HepG2 (cell line): ENCODE results near the gene KATNA1. TPM values are rescaled to one million over a fixed set of nuclear protein-coding genes. Genes with fewer than 3 reads are reported as not detected.

ENCODE experiments used
- ATAC-seq: fragments of 200-7000 bp; cut with Tn5 transposase; 3 replicates; pipeline ENCODE4 v1.9.1; 2020; ENCODE audit warnings: mild to moderate bottlenecking, moderate library complexity
- BruUV-seq: library from RNA; stranded (reverse); fragments of 400-500 nt; replicated peaks from 2 replicates; lab custom pipeline; 2021; lab: Mats Ljungman, UMichigan
- CTCF ChIA-PET: fragments of 300-600 bp; formaldehyde crosslinking; extraction: SDS; loops from one replicate; lab custom pipeline; 2021; ENCODE audit warnings: low total read pairs, inconsistent platforms, low intra/inter-chr PET ratio; lab: Yijun Ruan, JAX
- POLR2A ChIA-PET: fragments of 350-600 bp; sonication (Branson Sonifier 250); formaldehyde crosslinking; loops from one replicate; lab custom pipeline; 2020; ENCODE audit warnings: antibody characterized with exemption, inconsistent platforms; lab: Yijun Ruan, JAX
- DNase-seq: peaks from one replicate; pipeline ENCODE4 v3.0.0-alpha.2; 2015; ENCODE audit warnings: low spot score
- FAIRE-seq: peaks from 3 replicates; lab custom pipeline; 2011; peaks lifted over from hg19 to GRCh38; lab: Jason Lieb, UNC
- H2AFZ ChIP-seq: one replicate; pipeline ENCODE4 v1.6.1; 2011; ENCODE audit warnings: low read length, inconsistent platforms
- H3K27ac ChIP-seq: fragments of 300-600 bp; 3 replicates; pipeline ENCODE4 v1.8.0; 2011; ENCODE audit warnings: mixed run types, mild to moderate bottlenecking, mixed read lengths, low read length, inconsistent platforms; ENCODE audit not compliant: insufficient read depth; ENCODE audit errors: extremely low read length
- H3K27me3 ChIP-seq, 2 experiments: fragments of 200-600 bp in 1 of 2; 2 replicates in 1 of 2; 3 replicates in 1 of 2; pipeline versions ENCODE4 v1.6.0 to v1.8.0; 2011; ENCODE audit warnings: low read length in 2 of 2, mild to moderate bottlenecking in 2 of 2, moderate library complexity in 2 of 2, inconsistent platforms in 1 of 2; ENCODE audit not compliant: insufficient read depth in 2 of 2, control insufficient read depth in 1 of 2
- H3K36me3 ChIP-seq, 2 experiments: fragments of 200-600 bp in 1 of 2; replicated peaks in 1 of 2; 2 replicates in 1 of 2; 3 replicates in 1 of 2; pipeline versions ENCODE4 v1.5.1 to v1.8.0; 2011; ENCODE audit warnings: low read length in 2 of 2, inconsistent platforms in 1 of 2; ENCODE audit not compliant: insufficient read depth in 2 of 2, control insufficient read depth in 1 of 2
- H3K4me1 ChIP-seq: 2 replicates; pipeline ENCODE4 v1.5.1; 2012; ENCODE audit warnings: low read length, inconsistent platforms; ENCODE audit not compliant: insufficient read depth
- H3K4me2 ChIP-seq: 2 replicates; pipeline ENCODE4 v1.6.0; 2011; ENCODE audit warnings: low read depth, low read length, inconsistent platforms
- H3K4me3 ChIP-seq, 3 experiments: fragments of 200-600 bp in 1 of 3; sonication (generic), shearing (Covaris generic) in 1 of 3; replicated peaks in 1 of 3; 2 replicates each; pipeline ENCODE4 v1.5.1; 2011 to 2016; ENCODE audit warnings: low read length in 3 of 3, inconsistent platforms in 2 of 3, low read depth in 2 of 3, mild to moderate bottlenecking in 2 of 3, control low read depth in 1 of 3, mixed read lengths in 1 of 3; ENCODE audit not compliant: insufficient read depth in 1 of 3
- H3K79me2 ChIP-seq: one replicate; pipeline ENCODE4 v1.6.1; 2011; ENCODE audit warnings: low read length, inconsistent platforms; ENCODE audit not compliant: insufficient read depth
- H3K9ac ChIP-seq: 2 replicates; pipeline ENCODE4 v1.6.0; 2011; ENCODE audit warnings: mild to moderate bottlenecking, low read depth, low read length, inconsistent platforms; ENCODE audit not compliant: insufficient read depth
- H3K9me3 ChIP-seq: 2 replicates; pipeline ENCODE4 v1.5.1; 2012; ENCODE audit warnings: mild to moderate bottlenecking, low read length
- H4K20me1 ChIP-seq: 2 replicates; pipeline ENCODE4 v1.6.0; 2011; ENCODE audit warnings: inconsistent platforms, mild to moderate bottlenecking, low read length, moderate library complexity; ENCODE audit not compliant: insufficient read depth
- DMTF1 ChIP-seq: sonication (generic); formaldehyde crosslinking; IDR thresholded peaks from 2 replicates; pipeline ENCODE4 v1.4.0; 2020; ENCODE audit warnings: mild to moderate bottlenecking, missing genetic modification reagents
- DNMT1 ChIP-seq: sonication (generic); formaldehyde crosslinking; IDR thresholded peaks from 2 replicates; pipeline ENCODE4 v1.5.1; 2020; ENCODE audit warnings: mild to moderate bottlenecking, missing genetic modification reagents
- HNRNPK ChIP-seq: fragments of 200-400 bp; formaldehyde crosslinking; IDR thresholded peaks from 2 replicates; pipeline ENCODE4 v1.6.1; 2018; ENCODE audit warnings: low read length, low read depth, moderate library complexity, mild to moderate bottlenecking; ENCODE audit not compliant: poor library complexity, severe bottlenecking
- HOXA7 ChIP-seq: sonication (generic); formaldehyde crosslinking; IDR thresholded peaks from 2 replicates; pipeline ENCODE4 v1.8.1; 2022; ENCODE audit warnings: mild to moderate bottlenecking, missing genetic modification reagents, moderate library complexity
- KAT7 ChIP-seq: IDR thresholded peaks from 2 replicates; pipeline ENCODE4 v1.6.1; 2018; ENCODE audit warnings: borderline replicate concordance, missing compliant biosample characterization
- KLF12 ChIP-seq: sonication (generic); formaldehyde crosslinking; IDR thresholded peaks from 2 replicates; pipeline ENCODE4 v1.4.0; 2020; ENCODE audit warnings: missing genetic modification reagents, borderline replicate concordance
- KLF15 ChIP-seq: sonication (generic); formaldehyde crosslinking; IDR thresholded peaks from 2 replicates; pipeline ENCODE4 v1.8.1; 2023; ENCODE audit warnings: borderline replicate concordance, mild to moderate bottlenecking, inconsistent platforms, missing genetic modification reagents, mixed read lengths
- PRMT3 ChIP-seq: sonication (generic); formaldehyde crosslinking; IDR thresholded peaks from 2 replicates; pipeline ENCODE4 v1.8.1; 2022; ENCODE audit warnings: low read depth, mild to moderate bottlenecking, moderate library complexity, missing genetic modification reagents, borderline replicate concordance
- ZFP91 ChIP-seq: sonication (generic); formaldehyde crosslinking; IDR thresholded peaks from 2 replicates; pipeline ENCODE4 v1.9.0; 2022; ENCODE audit warnings: missing genetic modification reagents, mild to moderate bottlenecking, borderline replicate concordance
- ZMYM3 ChIP-seq: sonication (generic); formaldehyde crosslinking; IDR thresholded peaks from 2 replicates; pipeline ENCODE4 v1.5.1; 2020; ENCODE audit warnings: mild to moderate bottlenecking, missing genetic modification reagents
- ZNF777 ChIP-seq: sonication (generic); formaldehyde crosslinking; IDR thresholded peaks from 2 replicates; pipeline ENCODE4 v1.4.0; 2020; ENCODE audit warnings: missing genetic modification reagents
- ZNF788 ChIP-seq: sonication (generic); formaldehyde crosslinking; IDR thresholded peaks from 2 replicates; pipeline ENCODE4 v1.5.0; 2020; ENCODE audit warnings: mild to moderate bottlenecking, missing genetic modification reagents, borderline replicate concordance
- ZSCAN29 ChIP-seq: sonication (generic); formaldehyde crosslinking; conservative IDR thresholded peaks from 2 replicates; pipeline ENCODE4 v1.4.0; 2020; ENCODE audit warnings: mild to moderate bottlenecking, missing genetic modification reagents
- WGBS: methylation state at CpG from one replicate; pipeline ENCODE4 v1.1.6; 2017; ENCODE audit warnings: low lambda C conversion rate; 5-methylcytosine and 5-hydroxymethylcytosine counted together
- in situ Hi-C: cut with HindIII; loops from 2 replicates; pipeline ENCODE4 v1.10.0; 2017; ENCODE audit warnings: low pct_unique_long_range_greater_than_20kb; ENCODE audit not compliant: extremely low pct_ligation_motif_present
- intact Hi-C: fragments of 100-400 bp; cut with micrococcal nuclease; formaldehyde crosslinking; loops from one replicate; pipeline ENCODE4 v1.10.0; 2022; ENCODE audit not compliant: unreplicated experiment
- polyA plus RNA-seq, 8 experiments: library from polyadenylated mRNA; depleted of rRNA in 3 of 8; stranded (reverse) in 7 of 8; unstranded in 1 of 8; fragments of >200 nt; fragmentation: Illumina TruSeq in 4 of 8; extraction: Trizol in 4 of 8; gene quantifications; 2 replicates each; pipeline versions ENCODE4 v1.2.1 to v1.2.3, GENCODE V29; 2011 to 2016; ENCODE audit warnings: low read depth in 4 of 8, missing spikeins in 1 of 8, mixed read lengths in 1 of 8; ENCODE audit not compliant: insufficient read depth in 1 of 8
- total RNA-seq, 5 experiments: library from RNA; depleted of rRNA; stranded (reverse); fragments of >200 nt; fragmentation: Illumina TruSeq; extraction: Trizol; gene quantifications; 2 replicates each; pipeline ENCODE4 v1.2.3, GENCODE V29; 2016; ENCODE audit warnings: low read depth in 1 of 5
- TF ChIP-seq, protein P1 (sequence below): IDR thresholded peaks from 2 replicates; pipeline ENCODE4 v1.6.1; 2016; ENCODE audit warnings: missing compliant biosample characterization, missing genetic modification reagents, borderline replicate concordance
- TF ChIP-seq, protein P2 (sequence below): sonication (generic); formaldehyde crosslinking; IDR thresholded peaks from 2 replicates; pipeline ENCODE4 v1.4.0; 2020; ENCODE audit warnings: missing genetic modification reagents

Gene KATNA1
- total and polyA plus RNA-seq, 2 of the 13 experiments (the other 11 are each of a cell fraction or from before 2014, with no cell fraction given) = 14.8 to 25.3 TPM

DNA sequence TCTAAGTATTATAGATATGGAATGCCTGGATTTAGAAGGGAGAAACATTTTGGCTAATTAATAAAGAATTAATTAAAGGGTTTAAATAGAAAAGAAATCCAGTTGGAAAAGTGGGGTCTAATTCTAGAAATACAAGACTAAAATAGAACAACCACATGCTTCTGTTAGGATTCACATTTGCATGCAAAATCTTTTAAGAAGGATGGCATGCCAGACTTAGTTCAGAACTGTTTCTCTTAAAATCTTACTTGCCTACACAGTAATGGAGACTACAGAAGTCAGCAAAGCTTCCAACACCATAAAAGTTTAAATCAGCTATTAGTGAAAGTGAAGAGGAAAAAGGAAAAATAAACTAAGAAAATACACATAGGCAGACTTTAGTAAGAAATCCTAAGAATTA lies 32.7 kb upstream of the KATNA1 start (continued):
- TF ChIP-seq DMTF1 = no peak
- no peak for TF ChIP-seq KLF15 (CRISPR knock-in tag)
- no peak for TF ChIP-seq DNMT1 (CRISPR knock-in tag)
- TF ChIP-seq KLF12 (CRISPR knock-in tag) = no peak
- TF ChIP-seq KAT7 = no peak
- TF ChIP-seq, protein P1, sequence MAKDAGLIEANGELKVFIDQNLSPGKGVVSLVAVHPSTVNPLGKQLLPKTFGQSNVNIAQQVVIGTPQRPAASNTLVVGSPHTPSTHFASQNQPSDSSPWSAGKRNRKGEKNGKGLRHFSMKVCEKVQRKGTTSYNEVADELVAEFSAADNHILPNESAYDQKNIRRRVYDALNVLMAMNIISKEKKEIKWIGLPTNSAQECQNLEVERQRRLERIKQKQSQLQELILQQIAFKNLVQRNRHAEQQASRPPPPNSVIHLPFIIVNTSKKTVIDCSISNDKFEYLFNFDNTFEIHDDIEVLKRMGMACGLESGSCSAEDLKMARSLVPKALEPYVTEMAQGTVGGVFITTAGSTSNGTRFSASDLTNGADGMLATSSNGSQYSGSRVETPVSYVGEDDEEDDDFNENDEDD = no peak

- BruUV-seq = no TSS peak
- CTCF ChIA-PET = no interaction called here
- Histone ChIP-seq H3K4me3 (no peak overlapping the region), H3K4me2 (no peak overlapping the region), H3K36me3 (peaks cover 15 to 41% of the 10 kb centered on the region in 2 experiments), H3K79me2 (no peaks in the 10 kb centered on the region), H3K9ac (no peak overlapping the region), H3K4me1 (no peaks in the 10 kb centered on the region), H3K9me3 (no peaks in the 10 kb centered on the region), H4K20me1 (no peaks in the 10 kb centered on the region), H3K27me3 (no peaks in the 10 kb centered on the region), H2AFZ (no peak overlapping the region), H3K27ac (no peak overlapping the region)
- WGBS = 96% methylated on average over 1 of the region's 1 CpG
- no peak for DNase-seq
- FAIRE-seq = no peak
- TF ChIP-seq ZNF777 (CRISPR knock-in tag) (no peak), HOXA7 (CRISPR knock-in tag) (no peak), ZMYM3 (CRISPR knock-in tag) (no peak), ZSCAN29 (CRISPR knock-in tag) (no peak), ZFP91 (CRISPR knock-in tag) (no peak), ZNF788 (CRISPR knock-in tag) (no peak), PRMT3 (CRISPR knock-in tag) (no peak), HNRNPK (no peak)
- TF ChIP-seq, protein P2, sequence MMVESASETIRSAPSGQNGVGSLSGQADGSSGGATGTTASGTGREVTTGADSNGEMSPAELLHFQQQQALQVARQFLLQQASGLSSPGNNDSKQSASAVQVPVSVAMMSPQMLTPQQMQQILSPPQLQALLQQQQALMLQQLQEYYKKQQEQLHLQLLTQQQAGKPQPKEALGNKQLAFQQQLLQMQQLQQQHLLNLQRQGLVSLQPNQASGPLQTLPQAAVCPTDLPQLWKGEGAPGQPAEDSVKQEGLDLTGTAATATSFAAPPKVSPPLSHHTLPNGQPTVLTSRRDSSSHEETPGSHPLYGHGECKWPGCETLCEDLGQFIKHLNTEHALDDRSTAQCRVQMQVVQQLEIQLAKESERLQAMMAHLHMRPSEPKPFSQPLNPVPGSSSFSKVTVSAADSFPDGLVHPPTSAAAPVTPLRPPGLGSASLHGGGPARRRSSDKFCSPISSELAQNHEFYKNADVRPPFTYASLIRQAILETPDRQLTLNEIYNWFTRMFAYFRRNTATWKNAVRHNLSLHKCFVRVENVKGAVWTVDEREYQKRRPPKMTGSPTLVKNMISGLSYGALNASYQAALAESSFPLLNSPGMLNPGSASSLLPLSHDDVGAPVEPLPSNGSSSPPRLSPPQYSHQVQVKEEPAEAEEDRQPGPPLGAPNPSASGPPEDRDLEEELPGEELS (CRISPR knock-in tag) = no peak
- no peak for ATAC-seq
- in situ Hi-C loops = no loop called here
- intact Hi-C loops = no loop called here
- POLR2A ChIA-PET = no interaction called here
These were observed 32.0 kb upstream of the KATNA1 start for GRCh38 chr6:149680503-149680902.
